Panc1 (cell line): ENCODE data around the gene MEIS2. TPM values are rescaled to one million over a fixed set of nuclear protein-coding genes. Genes with fewer than 3 reads are reported as not detected.

Experiments
- ATAC-seq: fragments of 200-7000 bp; cut with Tn5 transposase; 2 replicates; pipeline ENCODE4 v1.9.1; 2020; ENCODE audit warnings: mild to moderate bottlenecking, moderate library complexity
- BruUV-seq: library from RNA; stranded (reverse); fragments of 400-500 nt; replicated peaks from 2 replicates; lab custom pipeline; 2021; lab: Mats Ljungman, UMichigan
- CTCF ChIA-PET: fragments of 300-600 bp; sonication (Branson Sonifier 250); formaldehyde crosslinking; loops from one replicate; lab custom pipeline; 2022; ENCODE audit warnings: antibody characterized with exemption; lab: Charles Lee
- POLR2A ChIA-PET: fragments of 300-600 bp; sonication (Branson Sonifier 250); formaldehyde crosslinking; loops from one replicate; lab custom pipeline; 2022; ENCODE audit warnings: antibody characterized with exemption; lab: Charles Lee
- DNase-seq: peaks from one replicate; pipeline ENCODE4 v3.0.0-alpha.2; 2010; ENCODE audit warnings: low read depth, low spot score
- H3K27ac ChIP-seq: 2 replicates; pipeline ENCODE4 v1.5.1; 2011; ENCODE audit warnings: mild to moderate bottlenecking, low read length, inconsistent platforms
- H3K27me3 ChIP-seq: fragments of 200-500 bp; sonication (Bioruptor generic); 2 replicates; pipeline ENCODE4 v1.6.0; 2014; ENCODE audit warnings: low read length, inconsistent platforms; ENCODE audit not compliant: control insufficient read depth, insufficient read depth
- H3K36me3 ChIP-seq: fragments of 200-500 bp; sonication (Bioruptor generic); 2 replicates; pipeline ENCODE4 v1.5.1; 2014; ENCODE audit warnings: inconsistent platforms, mild to moderate bottlenecking, low read length, moderate library complexity; ENCODE audit not compliant: control insufficient read depth, insufficient read depth
- H3K4me1 ChIP-seq: 2 replicates; pipeline ENCODE4 v1.5.1; 2011; ENCODE audit warnings: inconsistent platforms, mild to moderate bottlenecking, low read length, moderate library complexity; ENCODE audit not compliant: control insufficient read depth, insufficient read depth
- H3K4me3 ChIP-seq, 2 experiments: 2 replicates each; pipeline ENCODE4 v1.5.1; 2011 to 2012; ENCODE audit warnings: low read depth in 2 of 2, low read length in 2 of 2, mild to moderate bottlenecking in 2 of 2, inconsistent platforms in 1 of 2, moderate library complexity in 1 of 2
- H3K9me3 ChIP-seq: fragments of 200-500 bp; sonication (Bioruptor generic); 2 replicates; pipeline ENCODE4 v1.5.1; 2014; ENCODE audit warnings: low read depth, mild to moderate bottlenecking, inconsistent platforms, low read length, moderate library complexity; ENCODE audit not compliant: control insufficient read depth, insufficient read depth
- CTCF ChIP-seq: fragments of 450-650 bp; IDR thresholded peaks from 2 replicates; pipeline ENCODE4 v1.5.1; 2017; ENCODE audit warnings: mild to moderate bottlenecking
- POLR2AphosphoS5 ChIP-seq: IDR thresholded peaks from 2 replicates; pipeline ENCODE4 v1.6.1; 2012; ENCODE audit warnings: mild to moderate bottlenecking, low read depth, low read length, moderate library complexity
- REST ChIP-seq, 2 experiments: IDR thresholded peaks; 2 replicates each; pipeline ENCODE4 v1.6.1; 2011 to 2012; ENCODE audit warnings: low read depth in 2 of 2, control low read depth in 1 of 2, low read length in 1 of 2, mild to moderate bottlenecking in 1 of 2, moderate library complexity in 1 of 2; ENCODE audit not compliant: insufficient read depth in 1 of 2
- SIN3A ChIP-seq: IDR thresholded peaks from 2 replicates; pipeline ENCODE4 v1.6.1; 2012; ENCODE audit warnings: low read depth, mild to moderate bottlenecking, low read length, moderate library complexity, borderline replicate concordance; ENCODE audit not compliant: insufficient read depth
- TCF7L2 ChIP-seq: IDR thresholded peaks from 2 replicates; pipeline ENCODE4 v1.6.1; 2011; ENCODE audit warnings: mild to moderate bottlenecking, low read depth, low read length, inconsistent platforms
- in situ Hi-C: cut with HindIII; loops from 2 replicates; pipeline ENCODE4 v1.10.0; 2016; ENCODE audit warnings: low sequenced_read_pairs, low pct_unique_long_range_greater_than_20kb
- intact Hi-C: fragments of 100-400 bp; cut with micrococcal nuclease; formaldehyde crosslinking; loops from one replicate; pipeline ENCODE4 v1.10.0; 2022; ENCODE audit not compliant: unreplicated experiment
- total RNA-seq: library from RNA; stranded (reverse); gene quantifications from one replicate; pipeline ENCODE4 v1.2.1, GENCODE V29; 2021; ENCODE audit not compliant: unreplicated experiment

The MEIS2 gene
- total RNA-seq, 1 experiment from 2014 or later: 9.3 TPM

GRCh38 chr15:37142371-37142770 is 42.0 kb upstream of the MEIS2 start:
- ChIA-PET POLR2A (no interaction called here), CTCF (no interaction called here)
- in situ Hi-C loops: no loop called here
- H3K27me3 ChIP-seq: no peaks in the 10 kb centered on the region; the same call in 1 of the 2 replicates
- BruUV-seq: no TSS peak
- ATAC-seq (no peak), DNase-seq (no peak)
- no peaks in the 10 kb centered on the region for H3K4me1 ChIP-seq
- H3K9me3 ChIP-seq: no peaks in the 10 kb centered on the region
- no peaks in the 10 kb centered on the region for H3K36me3 ChIP-seq
- TF ChIP-seq SIN3A: no peak
- no peak for TF ChIP-seq POLR2AphosphoS5
- TF ChIP-seq REST (IDR thresholded peaks at IDR 0.05; ENCODE audit: insufficient read depth in 1 of 2, low read depth in 2 of 2, low read length in 1 of 2): no peak
- H3K27ac ChIP-seq: no peak overlapping the region
- no peak overlapping the region for H3K4me3 ChIP-seq
- intact Hi-C loops: no loop called here

- no TSS peak for BruUV-seq
These were observed 40.2 kb upstream of the MEIS2 start for GRCh38 chr15:37140531-37141058.

More at GRCh38 chr15:37140531-37141058, 40.2 kb upstream of the MEIS2 start:
- ATAC-seq: no peak
- ChIA-PET POLR2A (no interaction called here), CTCF (no interaction called here)
- no peak for DNase-seq
- no peaks in the 10 kb centered on the region; the same call in 1 of the 2 replicates for H3K27me3 ChIP-seq
- H3K9me3 ChIP-seq: no peaks in the 10 kb centered on the region
- H3K4me1 ChIP-seq: no peaks in the 10 kb centered on the region
- TF ChIP-seq CTCF (no peak), SIN3A (no peak), POLR2AphosphoS5 (no peak), TCF7L2 (no peak), REST (IDR thresholded peaks at IDR 0.05; ENCODE audit: insufficient read depth in 1 of 2, low read depth in 2 of 2, low read length in 1 of 2) (no peak)
- intact Hi-C loops: no loop called here
- in situ Hi-C loops: no loop called here
- H3K36me3 ChIP-seq: no peaks in the 10 kb centered on the region
- H3K4me3 ChIP-seq: no peak overlapping the region
- H3K27ac ChIP-seq: no peak overlapping the region
